HepG2 (cell line): ENCODE measurements around the gene FXYD4. TPM values are rescaled to one million over a fixed set of nuclear protein-coding genes. Genes with fewer than 3 reads are reported as not detected.

Experiments used
- ARNTL ChIP-seq: sonication (generic); formaldehyde crosslinking; IDR thresholded peaks from 2 replicates; pipeline ENCODE4 v1.4.0; 2020; ENCODE audit warnings: mild to moderate bottlenecking, missing genetic modification reagents
- ELF4 ChIP-seq: sonication (generic); formaldehyde crosslinking; IDR thresholded peaks from 2 replicates; pipeline ENCODE4 v1.5.0; 2020; ENCODE audit warnings: missing genetic modification reagents, mild to moderate bottlenecking, moderate library complexity, borderline replicate concordance
- PHF21A ChIP-seq: sonication (generic); formaldehyde crosslinking; IDR thresholded peaks from 2 replicates; pipeline ENCODE4 v1.5.0; 2020; ENCODE audit warnings: mild to moderate bottlenecking, missing genetic modification reagents
- RBM22 ChIP-seq: fragments of 200-400 bp; formaldehyde crosslinking; optimal IDR thresholded peaks from 2 replicates; pipeline ENCODE3; 2017; ENCODE audit warnings: mild to moderate bottlenecking, low read length, moderate library complexity
- REPIN1 ChIP-seq: sonication (generic); formaldehyde crosslinking; IDR thresholded peaks from 2 replicates; pipeline ENCODE4 v1.8.0; 2022; ENCODE audit warnings: missing genetic modification reagents, low read depth, mild to moderate bottlenecking, borderline replicate concordance
- SOX13 ChIP-seq, 3 experiments: fragments of 450-650 bp in 1 of 3; sonication (generic) in 1 of 3; formaldehyde crosslinking in 1 of 3; IDR thresholded peaks in 2 of 3; conservative IDR thresholded peaks in 1 of 3; 2 replicates each; pipeline versions ENCODE4 v1.5.0 to v1.6.1; 2016 to 2020; ENCODE audit warnings: antibody characterized with exemption in 1 of 3, mild to moderate bottlenecking in 1 of 3, missing compliant biosample characterization in 1 of 3, missing genetic modification reagents in 1 of 3, moderate library complexity in 1 of 3
- TCF7L2 ChIP-seq: IDR thresholded peaks from 2 replicates; pipeline ENCODE4 v1.6.1; 2011; ENCODE audit warnings: mild to moderate bottlenecking, low read depth, low read length, moderate library complexity
- THYN1 ChIP-seq: sonication (generic); formaldehyde crosslinking; IDR thresholded peaks from 2 replicates; pipeline ENCODE4 v1.8.1; 2023; ENCODE audit warnings: low read depth, mild to moderate bottlenecking, moderate library complexity, missing genetic modification reagents, borderline replicate concordance
- ZC3H13 ChIP-seq: sonication (generic); formaldehyde crosslinking; IDR thresholded peaks from 2 replicates; pipeline ENCODE4 v1.8.1; 2023; ENCODE audit warnings: mild to moderate bottlenecking, missing genetic modification reagents, moderate library complexity
- ZNF160 ChIP-seq: sonication (generic); formaldehyde crosslinking; IDR thresholded peaks from 2 replicates; pipeline ENCODE4 v1.8.0; 2022; ENCODE audit warnings: mild to moderate bottlenecking, inconsistent platforms, missing genetic modification reagents
- ZNF570 ChIP-seq: sonication (generic); formaldehyde crosslinking; IDR thresholded peaks from 2 replicates; pipeline ENCODE4 v1.4.0; 2020; ENCODE audit warnings: mild to moderate bottlenecking, missing genetic modification reagents, borderline replicate concordance
- ZZZ3 ChIP-seq: sonication (generic); formaldehyde crosslinking; IDR thresholded peaks from 2 replicates; pipeline ENCODE4 v1.4.0; 2020; ENCODE audit warnings: missing genetic modification reagents, mild to moderate bottlenecking, borderline replicate concordance
- polyA plus RNA-seq, 8 experiments: library from polyadenylated mRNA; depleted of rRNA in 3 of 8; stranded (reverse) in 7 of 8; unstranded in 1 of 8; fragments of >200 nt; fragmentation: Illumina TruSeq in 4 of 8; extraction: Trizol in 4 of 8; gene quantifications; 2 replicates each; pipeline versions ENCODE4 v1.2.1 to v1.2.3, GENCODE V29; 2011 to 2016; ENCODE audit warnings: low read depth in 4 of 8, missing spikeins in 1 of 8, mixed read lengths in 1 of 8; ENCODE audit not compliant: insufficient read depth in 1 of 8
- total RNA-seq, 5 experiments: library from RNA; depleted of rRNA; stranded (reverse); fragments of >200 nt; fragmentation: Illumina TruSeq; extraction: Trizol; gene quantifications; 2 replicates each; pipeline ENCODE4 v1.2.3, GENCODE V29; 2016; ENCODE audit warnings: low read depth in 1 of 5
- TF ChIP-seq, protein P1 (sequence below): IDR thresholded peaks from 2 replicates; pipeline ENCODE4 v1.6.1; 2018; ENCODE audit warnings: missing genetic modification reagents, mild to moderate bottlenecking, missing compliant biosample characterization
- TF ChIP-seq, protein P2 (sequence below): IDR thresholded peaks from 2 replicates; pipeline ENCODE4 v1.6.1; 2016; ENCODE audit warnings: low read depth, control low read depth
- TF ChIP-seq, protein P3 (sequence below): sonication (generic); formaldehyde crosslinking; IDR thresholded peaks from 2 replicates; pipeline ENCODE4 v1.8.0; 2022; ENCODE audit warnings: mild to moderate bottlenecking, missing genetic modification reagents, moderate library complexity
- TF ChIP-seq, protein P4 (sequence below): sonication (generic); formaldehyde crosslinking; IDR thresholded peaks from 2 replicates; pipeline ENCODE4 v1.4.0; 2020; ENCODE audit warnings: mild to moderate bottlenecking, low read depth, missing genetic modification reagents
- TF ChIP-seq, protein P5 (sequence below): sonication (generic); formaldehyde crosslinking; IDR thresholded peaks from 2 replicates; pipeline ENCODE4 v1.8.0; 2022; ENCODE audit warnings: missing genetic modification reagents, mild to moderate bottlenecking, moderate library complexity, borderline replicate concordance
- TF ChIP-seq, protein P6 (sequence below): sonication (generic); formaldehyde crosslinking; IDR thresholded peaks from 2 replicates; pipeline ENCODE4 v1.5.0; 2020; ENCODE audit warnings: missing genetic modification reagents, mild to moderate bottlenecking, borderline replicate concordance

FXYD4 gene
- total and polyA plus RNA-seq, 2 of the 13 experiments (the other 11 are each of a cell fraction or from before 2014, with no cell fraction given) = not detected

DNA sequence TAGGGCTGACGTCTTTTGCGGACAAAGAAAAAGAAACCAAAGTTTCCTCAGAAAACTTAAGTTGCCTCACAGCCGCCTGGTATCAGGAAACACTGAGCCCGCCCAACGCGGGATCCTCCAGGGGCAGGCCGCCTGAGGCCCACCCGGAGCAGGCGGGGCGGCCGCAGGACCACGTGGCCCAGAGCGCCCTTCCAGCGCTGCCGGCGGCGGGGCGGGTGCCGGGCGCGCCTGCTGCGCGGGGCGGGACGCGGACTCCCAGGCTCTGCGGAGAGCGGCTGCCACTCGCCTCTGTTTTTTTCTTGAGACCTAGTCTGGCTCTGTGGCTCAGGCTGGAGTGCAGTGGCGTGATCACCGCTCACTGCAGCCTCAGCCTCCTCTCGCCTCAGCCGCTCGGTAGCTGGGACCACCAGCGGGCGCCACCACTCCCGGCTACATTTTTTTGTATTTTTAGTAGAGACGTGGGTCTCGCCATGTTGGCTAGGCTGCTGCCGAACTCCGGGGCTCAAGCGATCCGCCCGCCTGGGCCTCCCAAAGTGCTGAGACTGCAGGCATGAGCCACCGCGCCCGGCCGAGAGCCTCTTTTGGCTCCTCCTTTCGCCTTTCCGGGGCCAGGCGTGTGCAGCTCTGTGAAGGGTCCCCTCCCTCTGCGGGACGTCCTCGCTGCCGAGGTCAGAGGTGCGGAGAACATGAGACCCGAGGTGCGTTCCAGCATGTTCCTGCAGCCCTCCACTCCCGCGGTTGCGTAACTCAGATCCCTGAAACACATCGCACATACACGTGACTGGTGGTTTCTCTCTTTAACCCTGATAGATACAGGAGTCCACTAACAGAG is 49.1 kb downstream of the FXYD4 start (continued):
- TF ChIP-seq ZC3H13 (CRISPR knock-in tag) (peak; percentile 83), THYN1 (CRISPR knock-in tag) (0 out of 2 replicates have a peak, but pooled peaks have one; percentile 35), RBM22 (no peak), ZNF160 (CRISPR knock-in tag) (peak; percentile 89), ZZZ3 (CRISPR knock-in tag) (peak; percentile 71; the same call in 1 of the 2 replicates), SOX13 (IDR thresholded peaks at IDR 0.05) (no peak; the same call in 1 of the 2 replicates), SOX13 (CRISPR knock-in tag; conservative IDR thresholded peaks at IDR 0.05 in 1 of 2, IDR thresholded peaks at IDR 0.05 in 1 of 2) (peak in 1 of 2 experiments; percentile 92; a peak in 2 of 4 replicates), PHF21A (CRISPR knock-in tag) (peak; percentile 90), ELF4 (CRISPR knock-in tag) (no peak), ARNTL (CRISPR knock-in tag) (peak; percentile 100), TCF7L2 (no peak), ZNF570 (peak; percentile 74; the same call in 1 of the 2 replicates), REPIN1 (peak; percentile 97)
- TF ChIP-seq, protein P1, sequence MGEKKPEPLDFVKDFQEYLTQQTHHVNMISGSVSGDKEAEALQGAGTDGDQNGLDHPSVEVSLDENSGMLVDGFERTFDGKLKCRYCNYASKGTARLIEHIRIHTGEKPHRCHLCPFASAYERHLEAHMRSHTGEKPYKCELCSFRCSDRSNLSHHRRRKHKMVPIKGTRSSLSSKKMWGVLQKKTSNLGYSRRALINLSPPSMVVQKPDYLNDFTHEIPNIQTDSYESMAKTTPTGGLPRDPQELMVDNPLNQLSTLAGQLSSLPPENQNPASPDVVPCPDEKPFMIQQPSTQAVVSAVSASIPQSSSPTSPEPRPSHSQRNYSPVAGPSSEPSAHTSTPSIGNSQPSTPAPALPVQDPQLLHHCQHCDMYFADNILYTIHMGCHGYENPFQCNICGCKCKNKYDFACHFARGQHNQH (CRISPR knock-in tag) = peak; percentile 97
- TF ChIP-seq, protein P2, sequence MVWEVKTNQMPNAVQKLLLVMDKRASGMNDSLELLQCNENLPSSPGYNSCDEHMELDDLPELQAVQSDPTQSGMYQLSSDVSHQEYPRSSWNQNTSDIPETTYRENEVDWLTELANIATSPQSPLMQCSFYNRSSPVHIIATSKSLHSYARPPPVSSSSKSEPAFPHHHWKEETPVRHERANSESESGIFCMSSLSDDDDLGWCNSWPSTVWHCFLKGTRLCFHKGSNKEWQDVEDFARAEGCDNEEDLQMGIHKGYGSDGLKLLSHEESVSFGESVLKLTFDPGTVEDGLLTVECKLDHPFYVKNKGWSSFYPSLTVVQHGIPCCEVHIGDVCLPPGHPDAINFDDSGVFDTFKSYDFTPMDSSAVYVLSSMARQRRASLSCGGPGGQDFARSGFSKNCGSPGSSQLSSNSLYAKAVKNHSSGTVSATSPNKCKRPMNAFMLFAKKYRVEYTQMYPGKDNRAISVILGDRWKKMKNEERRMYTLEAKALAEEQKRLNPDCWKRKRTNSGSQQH (CRISPR knock-in tag) = no peak; the same call in none of the 2 replicates
- TF ChIP-seq, protein P3, sequence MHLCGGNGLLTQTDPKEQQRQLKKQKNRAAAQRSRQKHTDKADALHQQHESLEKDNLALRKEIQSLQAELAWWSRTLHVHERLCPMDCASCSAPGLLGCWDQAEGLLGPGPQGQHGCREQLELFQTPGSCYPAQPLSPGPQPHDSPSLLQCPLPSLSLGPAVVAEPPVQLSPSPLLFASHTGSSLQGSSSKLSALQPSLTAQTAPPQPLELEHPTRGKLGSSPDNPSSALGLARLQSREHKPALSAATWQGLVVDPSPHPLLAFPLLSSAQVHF (CRISPR knock-in tag) = peak; percentile 68
- TF ChIP-seq, protein P4, sequence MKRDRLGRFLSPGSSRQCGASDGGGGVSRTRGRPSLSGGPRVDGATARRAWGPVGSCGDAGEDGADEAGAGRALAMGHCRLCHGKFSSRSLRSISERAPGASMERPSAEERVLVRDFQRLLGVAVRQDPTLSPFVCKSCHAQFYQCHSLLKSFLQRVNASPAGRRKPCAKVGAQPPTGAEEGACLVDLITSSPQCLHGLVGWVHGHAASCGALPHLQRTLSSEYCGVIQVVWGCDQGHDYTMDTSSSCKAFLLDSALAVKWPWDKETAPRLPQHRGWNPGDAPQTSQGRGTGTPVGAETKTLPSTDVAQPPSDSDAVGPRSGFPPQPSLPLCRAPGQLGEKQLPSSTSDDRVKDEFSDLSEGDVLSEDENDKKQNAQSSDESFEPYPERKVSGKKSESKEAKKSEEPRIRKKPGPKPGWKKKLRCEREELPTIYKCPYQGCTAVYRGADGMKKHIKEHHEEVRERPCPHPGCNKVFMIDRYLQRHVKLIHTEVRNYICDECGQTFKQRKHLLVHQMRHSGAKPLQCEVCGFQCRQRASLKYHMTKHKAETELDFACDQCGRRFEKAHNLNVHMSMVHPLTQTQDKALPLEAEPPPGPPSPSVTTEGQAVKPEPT (CRISPR knock-in tag) = peak; percentile 92; the same call in 1 of the 2 replicates
- TF ChIP-seq, protein P5, sequence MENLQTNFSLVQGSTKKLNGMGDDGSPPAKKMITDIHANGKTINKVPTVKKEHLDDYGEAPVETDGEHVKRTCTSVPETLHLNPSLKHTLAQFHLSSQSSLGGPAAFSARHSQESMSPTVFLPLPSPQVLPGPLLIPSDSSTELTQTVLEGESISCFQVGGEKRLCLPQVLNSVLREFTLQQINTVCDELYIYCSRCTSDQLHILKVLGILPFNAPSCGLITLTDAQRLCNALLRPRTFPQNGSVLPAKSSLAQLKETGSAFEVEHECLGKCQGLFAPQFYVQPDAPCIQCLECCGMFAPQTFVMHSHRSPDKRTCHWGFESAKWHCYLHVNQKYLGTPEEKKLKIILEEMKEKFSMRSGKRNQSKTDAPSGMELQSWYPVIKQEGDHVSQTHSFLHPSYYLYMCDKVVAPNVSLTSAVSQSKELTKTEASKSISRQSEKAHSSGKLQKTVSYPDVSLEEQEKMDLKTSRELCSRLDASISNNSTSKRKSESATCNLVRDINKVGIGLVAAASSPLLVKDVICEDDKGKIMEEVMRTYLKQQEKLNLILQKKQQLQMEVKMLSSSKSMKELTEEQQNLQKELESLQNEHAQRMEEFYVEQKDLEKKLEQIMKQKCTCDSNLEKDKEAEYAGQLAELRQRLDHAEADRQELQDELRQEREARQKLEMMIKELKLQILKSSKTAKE = peak; percentile 91
- TF ChIP-seq, protein P6, sequence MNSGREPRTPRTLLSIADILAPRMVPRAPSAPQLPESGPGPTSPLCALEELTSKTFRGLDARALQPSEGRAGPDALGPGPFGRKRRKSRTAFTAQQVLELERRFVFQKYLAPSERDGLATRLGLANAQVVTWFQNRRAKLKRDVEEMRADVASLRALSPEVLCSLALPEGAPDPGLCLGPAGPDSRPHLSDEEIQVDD (CRISPR knock-in tag) = peak; percentile 86; the same call in 1 of the 2 replicates
